NCI-H2196 treated with DMSO at 0.1 percent for 48 hours (cell line): ENCODE results near the gene FKRP.

Experiments used
- DNase-seq: peaks from one replicate; lab custom pipeline; 2025; ENCODE audit not compliant: unreplicated experiment; lab: John Stamatoyannopoulos, UW

FKRP gene

GRCh38 chr19:46718934-46719622 lies 26.8 kb upstream of the FKRP start:
- DNase-seq = no peak

- DNase-seq = no peak
Observed at GRCh38 chr19:46719629-46720502, 26.0 kb upstream of the FKRP start.

DNA sequence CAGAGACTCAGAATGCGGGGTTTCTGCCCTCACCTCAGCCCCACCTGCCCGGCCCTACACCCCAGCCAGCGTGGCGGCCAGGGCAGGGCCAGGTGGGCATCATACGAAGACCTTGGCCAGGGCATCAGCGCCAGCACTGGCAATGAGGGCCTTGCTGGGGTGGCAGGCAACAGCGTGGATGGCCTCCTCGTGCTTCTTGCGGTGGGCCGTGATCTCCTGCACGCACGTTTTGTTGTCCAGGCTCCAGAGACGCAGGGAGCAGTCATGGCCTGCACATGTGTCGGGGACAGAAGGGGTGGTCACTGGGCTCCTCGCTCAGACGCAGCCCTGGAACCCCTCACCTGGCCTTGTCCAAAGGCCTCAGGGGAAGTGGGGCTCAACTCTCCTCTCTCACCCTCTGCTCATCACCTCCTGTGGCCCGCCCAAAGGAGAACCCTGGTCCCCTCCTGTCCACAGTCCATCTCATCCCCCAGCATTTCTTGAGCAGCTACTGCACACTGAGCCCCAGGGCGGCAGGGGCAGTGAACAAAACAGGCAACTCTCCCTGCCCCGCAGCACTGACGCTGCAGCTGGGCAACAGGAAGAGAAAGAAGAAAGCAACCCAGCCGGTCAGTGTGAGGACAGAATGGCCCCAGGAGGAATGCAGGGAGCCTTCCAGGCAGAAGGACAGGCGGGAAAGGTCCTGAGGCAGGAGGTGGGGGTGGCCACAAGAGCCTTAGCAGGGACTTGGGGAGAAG lies 25.2 kb upstream of the FKRP start:
- no peak for DNase-seq

- DNase-seq = no peak
Observed at GRCh38 chr19:46721269-46722003, 24.4 kb upstream of the FKRP start.

- no peak for DNase-seq
Observed at GRCh38 chr19:46722004-46722380, 23.9 kb upstream of the FKRP start.

DNA sequence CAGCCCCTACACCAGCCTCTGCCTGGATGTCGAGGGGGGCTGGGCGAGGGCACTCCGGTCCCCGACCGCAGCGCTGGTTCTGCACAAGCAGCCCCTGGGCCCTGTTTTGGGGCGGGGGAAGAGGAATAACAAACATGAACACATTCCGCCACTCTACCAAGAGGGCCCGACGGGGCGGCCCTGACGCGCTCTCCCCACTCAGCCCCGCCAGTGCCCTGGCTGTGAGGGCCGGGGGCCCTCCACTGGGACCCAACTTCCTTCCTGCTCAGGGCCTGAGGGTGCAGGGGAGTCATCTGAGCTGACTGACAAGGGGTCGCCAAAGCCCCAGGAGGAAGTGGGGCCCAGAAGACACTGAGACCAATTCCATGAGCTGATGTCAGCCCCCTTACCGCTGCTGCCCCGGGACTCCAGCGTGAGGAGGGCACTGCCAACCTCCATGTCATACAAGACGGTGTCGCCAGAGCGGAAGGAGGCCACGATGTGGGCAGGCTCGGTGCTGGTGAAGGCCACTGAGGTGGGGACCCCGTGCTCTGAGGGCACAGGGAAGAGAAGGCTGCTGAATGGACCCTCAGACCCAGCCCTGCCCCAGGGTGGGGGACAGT lies 23.3 kb upstream of the FKRP start:
- DNase-seq = no peak

GRCh38 chr19:46723023-46723461 lies 22.8 kb upstream of the FKRP start:
- no peak for DNase-seq

GRCh38 chr19:46723471-46723870 lies 22.4 kb upstream of the FKRP start:
- DNase-seq = no peak

DNA sequence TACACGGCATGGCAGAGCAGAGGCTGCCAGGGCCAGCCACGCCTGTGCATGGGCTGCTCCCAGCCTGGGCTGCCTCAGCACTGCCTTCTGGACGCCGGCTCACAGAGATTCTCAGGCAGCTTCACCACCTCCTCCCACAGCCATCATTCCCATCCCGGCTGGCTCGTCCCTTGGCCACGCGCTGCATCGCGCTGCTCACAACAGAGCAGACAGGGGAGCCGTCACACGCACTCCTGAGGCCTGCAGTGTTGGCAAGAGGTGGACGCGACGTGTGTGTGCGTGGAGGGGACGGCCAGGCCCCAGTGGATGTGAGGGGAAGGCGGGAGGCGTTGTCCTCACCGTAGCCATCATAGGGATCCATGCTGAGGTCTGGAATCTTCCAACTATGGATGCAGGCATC lies 21.4 kb upstream of the FKRP start:
- DNase-seq = no peak

- DNase-seq = no peak
Observed at GRCh38 chr19:46725036-46725820, 20.6 kb upstream of the FKRP start.

DNA sequence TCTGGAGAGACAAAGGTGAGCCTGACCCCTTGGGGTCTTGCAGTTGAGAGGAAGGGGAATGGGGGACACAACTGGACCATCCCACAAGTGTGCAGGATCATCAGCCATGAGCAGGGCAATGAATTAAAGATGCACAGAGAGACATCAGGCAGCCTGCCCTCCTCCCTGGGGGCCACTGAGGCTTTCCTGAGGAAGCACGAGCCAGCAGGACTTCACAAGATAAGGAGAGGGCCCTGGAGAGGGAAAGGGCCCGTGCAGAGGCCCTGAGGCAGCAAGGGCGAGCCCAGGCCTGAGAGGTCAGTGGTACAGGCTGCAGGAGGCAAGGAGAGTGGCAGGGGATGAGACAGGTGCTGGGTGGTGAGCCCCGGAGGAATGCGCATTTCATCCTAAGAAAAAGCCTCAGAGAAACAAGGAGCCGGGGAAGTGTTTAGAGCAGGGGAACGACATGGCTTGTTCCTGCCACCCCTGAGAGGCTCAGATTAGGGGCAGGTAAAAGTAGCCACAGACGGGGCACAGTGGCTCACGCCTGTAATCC lies 19.9 kb upstream of the FKRP start:
- DNase-seq = no peak

DNA sequence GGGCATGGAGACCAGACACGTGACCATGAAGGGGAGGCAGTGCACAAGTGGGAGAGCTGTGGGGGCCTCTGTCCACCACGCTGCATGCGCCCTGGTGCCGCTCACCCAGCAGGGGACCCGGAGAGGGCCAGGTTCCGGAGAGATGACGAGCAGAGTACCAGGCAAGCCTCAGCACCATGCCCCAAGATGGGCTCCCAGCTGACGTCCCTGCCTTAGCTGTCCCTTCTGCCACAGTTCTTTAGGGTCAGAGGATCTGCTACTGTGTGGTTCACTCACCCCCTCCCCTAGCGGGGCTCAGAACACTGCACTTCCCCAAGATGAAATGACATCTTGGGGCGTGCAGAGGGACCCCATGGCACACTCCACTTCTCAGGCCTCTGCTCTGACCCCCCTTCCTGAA lies 19.3 kb upstream of the FKRP start:
- no peak for DNase-seq

DNA sequence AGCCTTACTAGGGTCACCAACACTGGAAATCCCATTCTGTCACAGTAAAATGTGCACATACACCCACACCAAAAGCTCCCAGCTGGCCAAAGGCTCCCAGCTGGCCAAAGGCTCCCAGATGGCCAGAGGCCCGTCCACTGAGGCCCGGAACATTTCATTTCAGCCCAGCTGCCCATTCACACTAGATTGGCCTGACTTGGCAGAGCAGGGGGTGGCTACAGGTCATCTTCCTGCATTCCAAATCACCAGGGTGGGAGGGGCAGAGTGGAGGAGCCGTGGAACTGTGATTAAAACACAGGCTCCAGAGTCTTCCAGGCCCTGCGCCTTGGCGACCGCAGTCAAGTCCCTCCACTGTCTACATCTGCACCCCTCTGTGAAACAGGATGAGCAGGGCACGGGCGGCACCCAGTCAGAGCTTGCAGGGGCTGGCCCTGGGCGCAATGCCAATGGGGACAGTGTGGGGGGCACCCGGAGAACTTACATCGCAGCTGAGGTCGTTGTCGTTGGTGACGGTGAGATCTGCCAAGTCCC lies 18.8 kb upstream of the FKRP start:
- DNase-seq = no peak

- DNase-seq = no peak
Observed at GRCh38 chr19:46727757-46728156, 18.1 kb upstream of the FKRP start.

DNA sequence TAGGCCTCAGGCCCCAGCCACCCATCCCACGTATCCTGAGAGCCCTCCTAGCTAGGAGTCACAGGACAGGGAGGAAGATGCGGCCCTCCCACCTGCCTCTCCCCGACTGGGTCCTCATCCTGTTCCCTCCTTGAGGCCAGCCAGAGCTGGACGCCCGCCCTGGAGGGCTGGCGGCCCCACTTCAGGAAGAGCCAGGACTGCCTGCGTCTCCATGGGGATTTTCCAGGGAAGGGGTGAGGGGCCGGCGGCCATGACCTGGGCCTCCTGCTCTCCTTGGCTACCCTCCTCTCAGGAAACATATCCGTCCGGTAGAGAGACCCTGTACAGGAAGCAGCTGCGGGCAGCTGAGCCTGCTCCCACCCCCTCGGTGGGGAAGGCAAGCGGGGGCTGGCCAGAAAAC lies 17.6 kb upstream of the FKRP start:
- no peak for DNase-seq

GRCh38 chr19:46728693-46729339 lies 17.0 kb upstream of the FKRP start:
- peak; percentile 39 for DNase-seq

- no peak for DNase-seq
Observed at GRCh38 chr19:46729696-46730095, 16.2 kb upstream of the FKRP start.

DNA sequence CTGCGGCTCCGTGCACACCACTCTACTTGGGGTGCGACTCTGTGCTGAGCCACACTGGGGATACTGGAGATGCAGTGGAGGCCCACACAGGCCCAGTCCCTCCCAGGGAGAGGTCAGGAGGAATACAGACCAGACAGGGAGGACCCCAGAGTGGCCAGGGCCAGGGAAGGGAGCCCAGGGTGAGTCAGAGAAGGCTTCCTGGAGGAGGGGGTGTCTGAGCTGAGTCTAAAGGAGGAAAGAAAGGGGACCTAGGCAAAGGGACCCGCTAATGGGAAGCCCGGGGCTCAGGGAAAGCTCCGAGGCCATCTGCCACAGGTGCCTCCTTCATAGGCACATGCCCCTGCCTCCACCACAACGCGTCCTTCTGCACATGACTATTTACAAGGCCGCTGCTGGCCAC lies 15.7 kb upstream of the FKRP start:
- no peak for DNase-seq

DNA sequence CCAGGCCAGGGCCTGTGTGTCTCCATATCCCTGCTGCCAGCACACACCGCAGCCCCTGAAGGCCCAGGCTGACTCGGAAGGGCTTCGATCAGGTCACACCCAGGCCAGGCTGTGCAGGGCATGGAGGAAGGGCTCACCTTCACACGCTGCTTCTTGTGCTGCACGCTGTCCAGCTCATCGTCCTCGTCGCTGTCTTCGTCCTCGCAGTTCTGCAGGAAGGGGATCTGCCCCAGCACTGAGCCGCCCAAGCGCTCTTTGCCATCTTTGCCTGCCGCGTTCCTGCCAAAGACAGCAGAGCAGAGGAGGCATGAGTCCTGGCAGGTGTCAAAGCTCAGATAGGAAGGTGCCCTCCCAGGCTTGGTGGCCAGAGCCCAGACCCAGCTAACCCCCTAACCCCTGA lies 15.3 kb upstream of the FKRP start:
- DNase-seq = no peak
